ENCODE results near the gene LRRC51.
"Not testable (repeated sequence)": the region's sequence is repeated elsewhere in the genome, so short reads cannot be mapped to it uniquely, and the experiment has no call there.

Gene LRRC51

GRCh38 chr11:72112143-72112977 is 31.7 kb downstream of the LRRC51 start, which contains the start of gene ANAPC15:
TSS of gene ANAPC15 (minus strand) at chr11:72112695. CDS start at chr11:72111276, 1,419 bp downstream.
- peak; percentile 100 for DNase-seq

GRCh38 chr11:72112978-72113808 is 32.5 kb downstream of the LRRC51 start:
- DNase-seq = no peak

GRCh38 chr11:72114570-72114969 is 33.9 kb downstream of the LRRC51 start:
- no peak for DNase-seq

- DNase-seq = no peak
Measured at GRCh38 chr11:72116019-72116755, 35.5 kb downstream of the LRRC51 start.

- no peak for DNase-seq
Measured at GRCh38 chr11:72119198-72119597, 38.5 kb downstream of the LRRC51 start.

GRCh38 chr11:72120930-72121329 is 40.3 kb downstream of the LRRC51 start:
- DNase-seq = no peak

- no peak for DNase-seq
Measured at GRCh38 chr11:72122607-72123006, 42.0 kb downstream of the LRRC51 start.

GRCh38 chr11:72123117-72123653 is 42.5 kb downstream of the LRRC51 start:
- no peak for DNase-seq

GRCh38 chr11:72124046-72124445 is 43.4 kb downstream of the LRRC51 start:
- no peak for DNase-seq

GRCh38 chr11:72125956-72126355 is 45.3 kb downstream of the LRRC51 start:
- no peak for DNase-seq

GRCh38 chr11:72127923-72128322 is 47.3 kb downstream of the LRRC51 start:
- DNase-seq = no peak

GRCh38 chr11:72129381-72129780 is 48.7 kb downstream of the LRRC51 start:
- no peak for DNase-seq

- no peak for DNase-seq
Measured at GRCh38 chr11:72132646-72133045, 52.0 kb downstream of the LRRC51 start.

GRCh38 chr11:72135473-72135872 is 54.8 kb downstream of the LRRC51 start, which contains the start of gene FOLR3:
TSS of gene FOLR3 (plus strand) at chr11:72135725. CDS start at chr11:72135953, 228 bp downstream.
- DNase-seq = not testable (repeated sequence)

- DNase-seq = no peak
Measured at GRCh38 chr11:72135891-72136683, 55.4 kb downstream of the LRRC51 start.

GRCh38 chr11:72136684-72137262 is 56.1 kb downstream of the LRRC51 start:
- no peak for DNase-seq

GRCh38 chr11:72138821-72139390 is 58.3 kb downstream of the LRRC51 start:
- DNase-seq = no peak

GRCh38 chr11:72139500-72139899 is 58.9 kb downstream of the LRRC51 start:
- DNase-seq = no peak

GRCh38 chr11:72140661-72141060 is 60.0 kb downstream of the LRRC51 start:
- DNase-seq = no peak

- DNase-seq = no peak
Measured at GRCh38 chr11:72141066-72141465, 60.4 kb downstream of the LRRC51 start.

GRCh38 chr11:72142086-72142485 is 61.4 kb downstream of the LRRC51 start:
- DNase-seq = not testable (repeated sequence)
